ENCODE results near the gene TTC22. TPM values are rescaled to one million over a fixed set of nuclear protein-coding genes. Genes with fewer than 3 reads are reported as not detected.

The TTC22 gene
- total RNA-seq, 5 donors from 2014 or later (not counting 1 experiment from before 2014, with no cell fraction given), result 8.4 to 21.0 (median 16.2) TPM

- DNase-seq (no peak), ATAC-seq (replicated peaks in 1 of 4) (no peak)
- Histone ChIP-seq H3K36me3 (ENCODE audit: control insufficient read depth in 2 of 2, extremely low read depth in 1 of 2, insufficient read depth in 1 of 2, low read length in 1 of 2) (no peaks in the 10 kb centered on the region), H3K4me3 (ENCODE audit: control insufficient read depth in 1 of 2, extremely low read depth in 1 of 2, low read length in 1 of 2) (no peak overlapping the region), H3K9me3 (no peaks in the 10 kb centered on the region), H3K4me1 (ENCODE audit: control insufficient read depth in 1 of 2, extremely low read depth in 1 of 2, insufficient read depth in 2 of 2, low read length in 2 of 2) (no peaks in the 10 kb centered on the region), H3K27ac (ENCODE audit: low read length) (no peak overlapping the region), H3K27me3 (replicated peaks in 1 of 2; ENCODE audit: control insufficient read depth in 2 of 2, extremely low read depth in 1 of 2, insufficient read depth in 2 of 2, low read length in 1 of 2) (no peaks in the 10 kb centered on the region)
- H3K4me1 Mint-ChIP-seq, result no peaks in the 10 kb centered on the region
- whole genome bisulfite sequencing (ENCODE audit: insufficient coverage), result 95% methylated on average over 3 of the region's 6 CpGs
- ChIA-PET POLR2A (no interaction called here), CTCF (no interaction called here)
- peaks cover 2 to 9% of the 10 kb centered on the region in 2 donors for H3K27me3 Mint-ChIP-seq
- no peak overlapping the region for H3K4me3 Mint-ChIP-seq
- peaks cover 5 to 10% (median 8%) of the 10 kb centered on the region in 3 donors for H3K9me3 Mint-ChIP-seq
- peaks cover 16% of the 10 kb centered on the region for H3K36me3 Mint-ChIP-seq
- no peak overlapping the region for H3K27ac Mint-ChIP-seq
Observed at GRCh38 chr1:54835131-54835898, 34.2 kb upstream of the TTC22 start.

DNA sequence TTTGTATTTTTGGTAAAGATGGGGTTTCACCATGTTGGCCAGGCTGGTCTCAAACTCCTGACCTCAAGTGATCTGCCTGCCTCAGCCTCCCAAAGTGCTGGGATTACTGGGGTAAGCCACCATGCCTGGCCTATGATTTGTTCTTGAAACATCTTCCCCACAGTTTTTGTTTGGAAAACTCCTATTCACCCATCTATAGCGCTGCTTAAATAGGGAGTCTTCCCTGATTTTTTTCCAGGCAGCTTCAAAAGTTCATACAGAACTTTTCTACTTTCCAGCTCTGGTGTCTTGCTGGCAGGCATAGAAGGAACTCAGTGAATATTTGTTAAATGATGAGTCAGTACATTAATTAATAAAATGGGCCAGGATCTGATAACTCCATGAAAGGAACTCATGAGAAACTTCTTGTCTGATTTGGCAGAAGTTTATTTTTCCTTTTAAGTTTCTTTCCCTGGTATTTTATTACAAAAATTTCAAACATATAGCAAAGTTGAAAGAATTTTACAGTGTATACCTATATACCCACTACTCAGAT, 33.0 kb upstream of the TTC22 start:
- CTCF ChIA-PET, result no interaction called here
- H3K4me3 Mint-ChIP-seq, result no peak overlapping the region

DNA sequence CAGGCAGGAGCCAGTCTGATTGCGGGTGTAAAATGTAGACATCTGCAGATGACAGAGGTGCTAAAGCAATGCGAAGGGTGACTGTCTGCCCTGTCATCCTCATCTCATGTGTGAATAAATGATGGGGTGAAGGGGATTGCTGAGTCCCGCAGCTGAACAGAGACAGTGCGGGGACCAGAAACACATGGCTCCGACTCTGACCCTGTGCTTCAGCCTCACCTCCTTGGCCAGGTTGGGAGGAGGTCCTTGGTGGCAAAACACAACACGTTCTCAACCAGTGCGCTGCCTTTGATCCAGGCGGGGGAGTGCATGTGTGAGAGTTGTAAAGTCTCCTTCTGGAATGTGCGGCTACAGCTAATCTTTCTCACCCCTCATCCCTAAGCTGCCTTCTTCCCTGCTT, 32.0 kb upstream of the TTC22 start:
- H3K27me3 ChIP-seq (replicated peaks in 1 of 2; ENCODE audit: control insufficient read depth in 2 of 2, extremely low read depth in 1 of 2, insufficient read depth in 2 of 2, low read length in 1 of 2), result no peaks in the 10 kb centered on the region
- Mint-ChIP-seq H3K9me3 (peaks cover 5 to 10% (median 9%) of the 10 kb centered on the region in 3 donors), H3K36me3 (peaks cover 19% of the 10 kb centered on the region), H3K27me3 (peaks cover 2 to 9% of the 10 kb centered on the region in 2 donors), H3K4me3 (no peak overlapping the region), H3K4me1 (no peaks in the 10 kb centered on the region), H3K27ac (no peak overlapping the region)
- POLR2A ChIA-PET, result no interaction called here
- WGBS (ENCODE audit: insufficient coverage), result 92% methylated on average over 5 of the region's 9 CpGs
- H3K9me3 ChIP-seq, result no peaks in the 10 kb centered on the region
- no peaks in the 10 kb centered on the region for H3K4me1 ChIP-seq (ENCODE audit: control insufficient read depth in 1 of 2, extremely low read depth in 1 of 2, insufficient read depth in 2 of 2, low read length in 2 of 2)
- H3K27ac ChIP-seq (ENCODE audit: low read length), result no peak overlapping the region
- DNase-seq (no peak), ATAC-seq (replicated peaks in 1 of 4) (no peak)
- no peaks in the 10 kb centered on the region for H3K36me3 ChIP-seq (ENCODE audit: control insufficient read depth in 2 of 2, extremely low read depth in 1 of 2, insufficient read depth in 1 of 2, low read length in 1 of 2)
- CTCF ChIA-PET, result interaction anchor here in 1 of 2 donors (0.6 kb wide), 1 partner anchor 11 kb away, joined by 4 read pairs; no protein-coding TSS in a partner anchor
- no peak overlapping the region for H3K4me3 ChIP-seq (ENCODE audit: control insufficient read depth in 1 of 2, extremely low read depth in 1 of 2, low read length in 1 of 2)

More for the DNA sequence above, 33.0 kb upstream of the TTC22 start:
- POLR2A ChIA-PET, result no interaction called here
- Histone ChIP-seq H3K4me3 (ENCODE audit: control insufficient read depth in 1 of 2, extremely low read depth in 1 of 2, low read length in 1 of 2) (no peak overlapping the region), H3K27me3 (replicated peaks in 1 of 2; ENCODE audit: control insufficient read depth in 2 of 2, extremely low read depth in 1 of 2, insufficient read depth in 2 of 2, low read length in 1 of 2) (no peaks in the 10 kb centered on the region), H3K36me3 (ENCODE audit: control insufficient read depth in 2 of 2, extremely low read depth in 1 of 2, insufficient read depth in 1 of 2, low read length in 1 of 2) (no peaks in the 10 kb centered on the region), H3K27ac (ENCODE audit: low read length) (no peak overlapping the region), H3K9me3 (no peaks in the 10 kb centered on the region), H3K4me1 (ENCODE audit: control insufficient read depth in 1 of 2, extremely low read depth in 1 of 2, insufficient read depth in 2 of 2, low read length in 2 of 2) (no peaks in the 10 kb centered on the region)
- WGBS (ENCODE audit: insufficient coverage), result 100% methylated on average over 1 of the region's 1 CpG
- peaks cover 5 to 10% (median 8%) of the 10 kb centered on the region in 3 donors for H3K9me3 Mint-ChIP-seq
- peaks cover 2 to 9% of the 10 kb centered on the region in 2 donors for H3K27me3 Mint-ChIP-seq
- peaks cover 16% of the 10 kb centered on the region for H3K36me3 Mint-ChIP-seq
- no peak overlapping the region for H3K27ac Mint-ChIP-seq
- DNase-seq, result no peak
- no peak for ATAC-seq (replicated peaks in 1 of 4)
- H3K4me1 Mint-ChIP-seq, result no peaks in the 10 kb centered on the region

DNA sequence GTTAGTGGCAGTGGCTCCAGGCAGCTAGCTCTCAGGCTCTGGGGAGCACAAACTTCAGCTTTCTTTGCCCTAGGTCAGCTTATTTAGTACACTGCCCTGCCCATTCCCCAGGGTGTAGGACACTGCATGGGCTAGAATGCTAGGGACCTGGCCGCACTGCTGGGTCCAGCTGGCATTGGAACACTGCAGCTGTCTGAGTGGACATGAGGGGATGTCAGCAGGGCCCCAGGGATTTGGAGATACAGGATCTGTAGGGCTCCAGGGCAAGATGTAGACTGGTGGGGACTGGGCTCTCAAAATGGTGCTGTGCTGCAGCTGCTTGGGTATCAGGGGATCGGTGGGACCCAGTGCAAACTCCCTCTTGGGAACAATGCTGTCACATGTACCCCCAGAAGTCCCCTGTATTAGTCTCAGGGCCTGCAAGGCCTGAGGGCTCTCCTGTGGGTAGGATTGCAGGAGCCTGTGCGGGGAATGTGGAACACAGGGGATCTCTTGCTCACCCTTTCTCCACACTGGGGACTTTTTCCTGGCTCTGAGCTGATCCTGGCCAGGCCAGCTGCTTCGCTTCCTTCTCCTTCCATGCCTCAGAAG, 25.2 kb upstream of the TTC22 start:
- H3K27me3 ChIP-seq (replicated peaks in 1 of 2; ENCODE audit: control insufficient read depth in 2 of 2, extremely low read depth in 1 of 2, insufficient read depth in 2 of 2, low read length in 1 of 2), result no peaks in the 10 kb centered on the region
- ChIA-PET CTCF (no interaction called here), POLR2A (no interaction called here)
- WGBS (ENCODE audit: insufficient coverage), result 89% methylated on average over 1 of the region's 4 CpGs
- no peak overlapping the region for H3K27ac ChIP-seq (ENCODE audit: low read length)
- peaks cover 0 to 6% of the 10 kb centered on the region in 2 donors for H3K27me3 Mint-ChIP-seq
- peaks cover 40% of the 10 kb centered on the region for H3K36me3 Mint-ChIP-seq
- no peak overlapping the region for H3K27ac Mint-ChIP-seq
- no peaks in the 10 kb centered on the region for H3K4me1 Mint-ChIP-seq
- H3K4me1 ChIP-seq (ENCODE audit: control insufficient read depth in 1 of 2, extremely low read depth in 1 of 2, insufficient read depth in 2 of 2, low read length in 2 of 2), result no peaks in the 10 kb centered on the region
- DNase-seq (no peak), ATAC-seq (replicated peaks in 1 of 4) (no peak)
- H3K9me3 ChIP-seq, result peaks cover 5% of the 10 kb centered on the region
- no peak overlapping the region for H3K4me3 ChIP-seq (ENCODE audit: control insufficient read depth in 1 of 2, extremely low read depth in 1 of 2, low read length in 1 of 2)
- no peak overlapping the region for H3K4me3 Mint-ChIP-seq
- H3K36me3 ChIP-seq (ENCODE audit: control insufficient read depth in 2 of 2, extremely low read depth in 1 of 2, insufficient read depth in 1 of 2, low read length in 1 of 2), result no peaks in the 10 kb centered on the region
- peaks cover 16 to 29% (median 20%) of the 10 kb centered on the region in 3 donors for H3K9me3 Mint-ChIP-seq

GRCh38 chr1:54825696-54826095, 24.6 kb upstream of the TTC22 start:
- Mint-ChIP-seq H3K4me3 (no peak overlapping the region), H3K9me3 (peaks cover 11 to 25% (median 16%) of the 10 kb centered on the region in 3 donors), H3K4me1 (no peaks in the 10 kb centered on the region), H3K36me3 (peaks cover 36% of the 10 kb centered on the region), H3K27ac (no peak overlapping the region), H3K27me3 (peaks cover 0 to under 1% of the 10 kb centered on the region in 2 donors)
- Histone ChIP-seq H3K27me3 (replicated peaks in 1 of 2; ENCODE audit: control insufficient read depth in 2 of 2, extremely low read depth in 1 of 2, insufficient read depth in 2 of 2, low read length in 1 of 2) (no peaks in the 10 kb centered on the region), H3K27ac (ENCODE audit: low read length) (no peak overlapping the region), H3K4me1 (ENCODE audit: control insufficient read depth in 1 of 2, extremely low read depth in 1 of 2, insufficient read depth in 2 of 2, low read length in 2 of 2) (no peaks in the 10 kb centered on the region), H3K9me3 (peaks cover 5% of the 10 kb centered on the region), H3K4me3 (ENCODE audit: control insufficient read depth in 1 of 2, extremely low read depth in 1 of 2, low read length in 1 of 2) (no peak overlapping the region), H3K36me3 (ENCODE audit: control insufficient read depth in 2 of 2, extremely low read depth in 1 of 2, insufficient read depth in 1 of 2, low read length in 1 of 2) (no peaks in the 10 kb centered on the region)
- DNase-seq, result no peak
- ChIA-PET CTCF (no interaction called here), POLR2A (no interaction called here)
- ATAC-seq (replicated peaks in 1 of 4), result no peak
- WGBS (ENCODE audit: insufficient coverage), result 95% methylated on average over 4 of the region's 5 CpGs

DNA sequence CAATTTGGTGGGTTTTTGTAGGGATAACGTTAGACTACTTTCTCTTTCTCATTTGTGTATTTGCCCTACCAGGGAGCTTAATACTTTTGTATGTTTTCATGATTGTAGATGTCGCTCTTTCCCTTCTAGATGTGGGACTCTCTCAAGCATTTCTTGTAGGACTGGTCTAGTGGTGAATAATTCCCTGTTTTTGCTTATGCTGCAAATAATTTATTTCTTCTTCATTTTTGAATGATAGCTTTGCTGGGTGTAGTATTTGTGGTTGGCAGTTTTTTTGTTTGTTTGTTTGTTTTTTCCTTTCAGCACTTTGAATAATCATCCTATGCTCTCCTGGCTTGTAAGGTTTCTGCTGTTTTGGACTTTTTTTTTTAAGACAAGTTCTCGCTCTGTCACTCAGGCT, 22.5 kb upstream of the TTC22 start:
- ChIA-PET POLR2A (no interaction called here), CTCF (no interaction called here)
- H3K9me3 ChIP-seq, result peaks cover 5% of the 10 kb centered on the region
- Mint-ChIP-seq H3K36me3 (peaks cover 30% of the 10 kb centered on the region), H3K27ac (no peak overlapping the region), H3K4me3 (no peak overlapping the region), H3K4me1 (peaks cover 0 to 2% (median 0%) of the 10 kb centered on the region in 3 donors), H3K9me3 (peaks cover 11 to 21% (median 13%) of the 10 kb centered on the region in 3 donors), H3K27me3 (no peaks in the 10 kb centered on the region)
- H3K36me3 ChIP-seq (ENCODE audit: control insufficient read depth in 2 of 2, extremely low read depth in 1 of 2, insufficient read depth in 1 of 2, low read length in 1 of 2), result no peaks in the 10 kb centered on the region
- ATAC-seq (replicated peaks in 1 of 4), result no peak
- no peak overlapping the region for H3K4me3 ChIP-seq (ENCODE audit: control insufficient read depth in 1 of 2, extremely low read depth in 1 of 2, low read length in 1 of 2)
- no peak for DNase-seq
- H3K27me3 ChIP-seq (replicated peaks in 1 of 2; ENCODE audit: control insufficient read depth in 2 of 2, extremely low read depth in 1 of 2, insufficient read depth in 2 of 2, low read length in 1 of 2), result no peaks in the 10 kb centered on the region
- H3K27ac ChIP-seq (ENCODE audit: low read length), result no peak overlapping the region
- H3K4me1 ChIP-seq (ENCODE audit: control insufficient read depth in 1 of 2, extremely low read depth in 1 of 2, insufficient read depth in 2 of 2, low read length in 2 of 2), result no peaks in the 10 kb centered on the region
- no CpG with 5 or more reads among the region's 3 CpGs for WGBS (ENCODE audit: insufficient coverage)
